ENCODE results near the gene LILRA6.
"Not testable (repeated sequence)": the region's sequence is repeated elsewhere in the genome, so short reads cannot be mapped to it uniquely, and the experiment has no call there.

GRCh38 chr19:54286283-54286682 is 43.7 kb upstream of the LILRA6 start:
- not testable (repeated sequence) for TF ChIP-seq CTCF (IDR thresholded peaks at IDR 0.05; ENCODE audit: low read length); EZH2 (IDR thresholded peaks at IDR 0.05; ENCODE audit: borderline replicate concordance, low read length)

All from OCI-LY1 (cell line).